Measurements from ENCODE around the gene TMEM43. TPM values are rescaled to one million over a fixed set of nuclear protein-coding genes. Genes with fewer than 3 reads are reported as not detected.
A peak's percentile ranks its signal among the peaks of the same experiment; 100 is the strongest.

The TMEM43 gene
- total RNA-seq, 4 donors from 2014 or later, result 64.0 to 140 (median 76.3) TPM

DNA sequence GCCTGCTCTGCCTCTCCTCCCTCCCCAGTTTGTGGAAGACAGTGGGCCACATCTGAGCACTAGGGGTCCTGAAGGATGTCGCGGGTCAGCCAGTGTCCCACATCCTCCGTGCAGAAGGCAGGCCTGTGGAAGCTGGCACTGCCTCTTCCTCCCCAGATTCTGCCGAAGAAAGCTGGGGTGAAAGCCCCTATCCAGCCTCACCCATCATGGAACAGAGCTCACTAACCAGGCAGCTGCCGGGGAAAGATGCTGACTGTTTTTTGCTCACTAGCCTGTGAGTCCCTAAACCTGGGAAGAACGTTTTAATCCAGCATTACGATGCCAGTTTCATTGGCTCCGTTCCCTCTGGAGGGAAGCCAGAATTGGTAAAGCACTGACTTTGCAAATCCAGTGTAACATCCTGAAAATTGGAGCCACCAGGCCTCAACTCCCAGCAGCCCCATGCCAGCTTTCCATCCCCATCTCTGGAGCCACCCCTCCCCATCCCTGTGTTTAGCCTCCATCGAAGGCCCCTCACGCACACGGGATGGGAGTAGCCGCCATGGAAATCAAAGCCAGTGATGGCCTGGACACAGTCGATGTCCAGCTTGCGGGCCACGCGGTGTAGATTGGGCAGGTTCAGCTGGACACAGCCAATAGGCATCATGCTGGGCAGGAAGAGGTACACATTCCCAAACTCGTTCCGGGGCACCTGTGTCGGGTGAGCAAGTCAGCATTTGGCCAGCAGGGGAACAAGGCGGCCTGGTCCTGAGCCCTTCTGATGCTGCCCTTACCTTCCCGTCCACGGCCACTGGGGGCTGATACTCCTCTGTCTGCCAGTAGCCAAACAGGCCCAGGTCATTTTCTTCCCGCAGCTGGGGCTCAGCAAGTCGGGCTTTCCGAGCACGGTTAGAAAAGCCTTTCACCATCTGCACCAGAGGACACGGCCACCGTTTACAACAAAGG is 23.5 kb downstream of the TMEM43 start:
- Histone ChIP-seq H3K27ac (peak overlapping the region in 2 of 4 donors; percentile 43 to 88), H3K36me3 (peaks cover 6 to 79% (median 9%) of the 10 kb centered on the region in 3 donors)

GRCh38 chr3:14150078-14150477 is 25.2 kb downstream of the TMEM43 start:
- TF ChIP-seq CTCF (IDR thresholded peaks at IDR 0.05) (no peak), POLR2A (IDR thresholded peaks at IDR 0.05) (no peak)
- DNase-seq, result no peak
- WGBS, 2 donors, result 97 to 100% methylated on average over 6 to 9 of the region's 9 CpGs
- Histone ChIP-seq H3K27me3 (no peaks in the 10 kb centered on the region), H3K36me3 (peaks cover 6 to 96% (median 9%) of the 10 kb centered on the region in 3 donors), H3K4me3 (no peak overlapping the region), H3K4me1 (peaks cover 11 to 25% (median 18%) of the 10 kb centered on the region in 3 donors), H3K9me3 (no peaks in the 10 kb centered on the region), H3K27ac (no peak overlapping the region)
- intact Hi-C loops (cut with DNase I), result no loop called here

More for the DNA sequence above, 23.5 kb downstream of the TMEM43 start:
- Histone ChIP-seq H3K27me3 (no peaks in the 10 kb centered on the region), H3K9me3 (no peaks in the 10 kb centered on the region), H3K4me3 (no peak overlapping the region), H3K4me1 (peaks cover 21 to 43% (median 33%) of the 10 kb centered on the region in 3 donors)
- no peak for DNase-seq
- TF ChIP-seq POLR2A (IDR thresholded peaks at IDR 0.05), result no peak
- peak in 1 of 6 experiments; percentile 26 for TF ChIP-seq CTCF (IDR thresholded peaks at IDR 0.05)
- WGBS, 2 donors, result 67 to 95% methylated on average over 4 to 9 of the region's 28 CpGs
- intact Hi-C loops (cut with DNase I), result no loop called here

- intact Hi-C loops (cut with DNase I), result no loop called here
- DNase-seq, result no peak
- peaks cover 6 to 97% (median 13%) of the 10 kb centered on the region in 3 donors for H3K36me3 ChIP-seq
- H3K9me3 ChIP-seq, result no peaks in the 10 kb centered on the region
- H3K27me3 ChIP-seq, result no peaks in the 10 kb centered on the region
- no peak for TF ChIP-seq CTCF (IDR thresholded peaks at IDR 0.05)
- 77 to 97% methylated on average over 8 to 9 of the region's 9 CpGs for WGBS, 2 donors
- H3K4me1 ChIP-seq, result peaks cover 8 to 23% (median 13%) of the 10 kb centered on the region in 3 donors
- H3K4me3 ChIP-seq, result no peak overlapping the region
- H3K27ac ChIP-seq, result no peak overlapping the region
Observed at GRCh38 chr3:14150491-14151230, 25.8 kb downstream of the TMEM43 start.

DNA sequence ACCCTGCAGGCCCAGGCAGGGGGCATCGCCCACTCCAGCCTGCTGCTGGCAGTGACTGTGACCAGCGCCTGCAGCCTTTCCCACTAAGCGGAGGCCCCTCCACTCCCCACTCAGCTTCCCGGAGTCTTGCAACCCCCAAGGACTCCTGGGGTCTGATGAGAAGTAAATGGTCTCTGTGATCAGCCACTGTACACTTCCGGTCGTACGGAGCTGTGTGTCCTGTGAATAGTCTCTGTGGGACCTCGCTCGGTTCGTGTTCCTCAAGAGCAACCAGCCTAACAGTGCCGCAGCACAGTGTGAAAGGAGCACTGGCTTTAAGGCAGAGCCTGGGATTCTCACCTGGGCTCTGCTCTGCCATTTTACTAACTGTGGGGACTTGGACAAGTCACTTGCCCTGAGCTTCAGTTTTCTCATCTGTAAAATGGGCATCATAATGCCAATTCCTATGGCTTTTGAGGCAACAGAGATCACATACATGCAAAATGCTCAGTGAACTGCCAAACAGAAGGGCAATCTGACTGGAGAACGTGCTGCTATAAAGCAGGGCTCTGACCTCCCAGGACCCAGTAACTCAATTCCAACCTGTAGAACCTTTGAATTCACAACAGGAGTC is 26.7 kb downstream of the TMEM43 start:
- no peak overlapping the region for H3K27ac ChIP-seq
- intact Hi-C loops (cut with DNase I), result no loop called here
- 86 to 98% methylated on average over 4 to 8 of the region's 12 CpGs for WGBS, 2 donors
- H3K27me3 ChIP-seq, result no peaks in the 10 kb centered on the region
- H3K4me1 ChIP-seq, result peaks cover 0 to 23% (median 3%) of the 10 kb centered on the region in 3 donors
- H3K4me3 ChIP-seq, result no peak overlapping the region
- TF ChIP-seq POLR2A (IDR thresholded peaks at IDR 0.05) (no peak), CTCF (IDR thresholded peaks at IDR 0.05) (no peak)
- DNase-seq, result no peak
- H3K9me3 ChIP-seq, result no peaks in the 10 kb centered on the region
- H3K36me3 ChIP-seq, result peaks cover 6 to 97% (median 8%) of the 10 kb centered on the region in 3 donors
